Endothelial cell of umbilical vein (primary cell): ENCODE results near the gene ANKS1B.

Experiments
- EZH2 ChIP-seq: IDR thresholded peaks from 2 replicates; pipeline ENCODE4 v1.6.1; 2012; ENCODE audit warnings: borderline replicate concordance, low read depth, mild to moderate bottlenecking, moderate library complexity, low read length, inconsistent platforms; ENCODE audit not compliant: severe bottlenecking
- JUN ChIP-seq: IDR thresholded peaks from 2 replicates; pipeline ENCODE4 v1.6.1; 2011; ENCODE audit warnings: borderline replicate concordance, low read depth; ENCODE audit not compliant: insufficient read length, insufficient read depth
- MYC ChIP-seq: IDR thresholded peaks from one replicate; pipeline ENCODE4 v1.6.1; 2011; ENCODE audit warnings: mild to moderate bottlenecking, low read depth, low read length
- POLR2A ChIP-seq: IDR thresholded peaks from 2 replicates; pipeline ENCODE4 v1.6.1; 2012; ENCODE audit warnings: low read depth, mild to moderate bottlenecking, control low read depth, low read length
- POLR2AphosphoS5 ChIP-seq: IDR thresholded peaks from 2 replicates; pipeline ENCODE4 v1.6.1; 2012; ENCODE audit warnings: low read depth, mild to moderate bottlenecking, control low read depth, low read length, moderate library complexity; ENCODE audit not compliant: insufficient read depth
- TF ChIP-seq, protein P1 (sequence below), 2 donors: IDR thresholded peaks; 1 replicate in 1 of 2; 2 replicates in 1 of 2; pipeline ENCODE4 v1.5.1; 2011; ENCODE audit warnings: low read length in 2 of 2, mild to moderate bottlenecking in 2 of 2, moderate library complexity in 2 of 2, control low read depth in 1 of 2, inconsistent platforms in 1 of 2, low read depth in 1 of 2; ENCODE audit not compliant: insufficient read depth in 1 of 2; ENCODE audit errors: extremely low read depth in 1 of 2
- TF ChIP-seq, protein P2 (sequence below): IDR thresholded peaks from 2 replicates; pipeline ENCODE4 v1.6.1; 2011; ENCODE audit not compliant: insufficient read depth, insufficient read length

DNA sequence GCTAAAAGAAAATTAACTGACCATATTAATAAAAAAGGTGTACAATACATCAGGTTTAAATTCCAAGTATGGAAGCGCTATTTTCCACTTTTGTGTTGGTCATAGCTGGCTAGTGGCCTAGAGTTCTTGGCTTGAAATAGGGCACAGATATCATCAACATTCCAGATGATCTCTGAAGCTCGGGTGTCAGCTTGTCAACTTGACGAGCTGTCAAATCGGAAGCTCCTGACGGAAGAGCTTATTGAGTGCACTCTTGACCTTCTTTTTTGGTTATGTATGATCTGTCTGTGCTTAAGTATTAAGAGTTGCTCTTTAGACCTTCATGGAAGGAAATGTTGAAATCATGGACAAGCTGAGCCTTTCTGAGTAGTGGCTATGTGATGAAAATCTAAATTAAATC, 1161.7 kb downstream of the ANKS1B start:
- TF ChIP-seq, protein P1, sequence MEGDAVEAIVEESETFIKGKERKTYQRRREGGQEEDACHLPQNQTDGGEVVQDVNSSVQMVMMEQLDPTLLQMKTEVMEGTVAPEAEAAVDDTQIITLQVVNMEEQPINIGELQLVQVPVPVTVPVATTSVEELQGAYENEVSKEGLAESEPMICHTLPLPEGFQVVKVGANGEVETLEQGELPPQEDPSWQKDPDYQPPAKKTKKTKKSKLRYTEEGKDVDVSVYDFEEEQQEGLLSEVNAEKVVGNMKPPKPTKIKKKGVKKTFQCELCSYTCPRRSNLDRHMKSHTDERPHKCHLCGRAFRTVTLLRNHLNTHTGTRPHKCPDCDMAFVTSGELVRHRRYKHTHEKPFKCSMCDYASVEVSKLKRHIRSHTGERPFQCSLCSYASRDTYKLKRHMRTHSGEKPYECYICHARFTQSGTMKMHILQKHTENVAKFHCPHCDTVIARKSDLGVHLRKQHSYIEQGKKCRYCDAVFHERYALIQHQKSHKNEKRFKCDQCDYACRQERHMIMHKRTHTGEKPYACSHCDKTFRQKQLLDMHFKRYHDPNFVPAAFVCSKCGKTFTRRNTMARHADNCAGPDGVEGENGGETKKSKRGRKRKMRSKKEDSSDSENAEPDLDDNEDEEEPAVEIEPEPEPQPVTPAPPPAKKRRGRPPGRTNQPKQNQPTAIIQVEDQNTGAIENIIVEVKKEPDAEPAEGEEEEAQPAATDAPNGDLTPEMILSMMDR (IDR thresholded peaks at IDR 0.05; ENCODE audit: extremely low read depth in 1 of 2, insufficient read depth in 1 of 2, low read depth in 1 of 2, low read length in 2 of 2), result no peak
- TF ChIP-seq POLR2A (no peak), MYC (no peak), EZH2 (no peak), POLR2AphosphoS5 (no peak), JUN (no peak)
- TF ChIP-seq, protein P2, sequence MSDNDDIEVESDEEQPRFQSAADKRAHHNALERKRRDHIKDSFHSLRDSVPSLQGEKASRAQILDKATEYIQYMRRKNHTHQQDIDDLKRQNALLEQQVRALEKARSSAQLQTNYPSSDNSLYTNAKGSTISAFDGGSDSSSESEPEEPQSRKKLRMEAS, result no peak
